Measurements from ENCODE around the gene MRPL45.
A peak's percentile ranks its signal among the peaks of the same experiment; 100 is the strongest.

The MRPL45 gene

GRCh38 chr17:38336838-38337237 is 39.9 kb downstream of the MRPL45 start:
- no peak for DNase-seq (ENCODE audit: low read depth, low spot score)
- TF ChIP-seq ZNF274 (IDR thresholded peaks at IDR 0.05; ENCODE audit: low read depth, low read length) (no peak), SUZ12 (IDR thresholded peaks at IDR 0.05; ENCODE audit: extremely low read depth, insufficient read depth, insufficient read length) (no peak), YY1 (IDR thresholded peaks at IDR 0.05; ENCODE audit: insufficient read depth, insufficient read length) (no peak)
- H3K4me1 ChIP-seq (ENCODE audit: insufficient read depth, insufficient read length), result peaks cover 9% of the 10 kb centered on the region
- no peaks in the 10 kb centered on the region for H3K36me3 ChIP-seq (ENCODE audit: insufficient read depth, insufficient read length, low read length)
- no peak overlapping the region for H3K4me3 ChIP-seq (ENCODE audit: insufficient read length, low read depth)
- no peaks in the 10 kb centered on the region for H3K9me3 ChIP-seq (ENCODE audit: insufficient read depth, low read length)
- H3K9ac ChIP-seq (ENCODE audit: insufficient read length, low read depth), result no peak overlapping the region
- H3K27me3 ChIP-seq (ENCODE audit: insufficient read depth, insufficient read length), result peaks cover 4% of the 10 kb centered on the region

GRCh38 chr17:38338053-38338452 is 41.1 kb downstream of the MRPL45 start:
- no peak for TF ChIP-seq ZNF274 (IDR thresholded peaks at IDR 0.05; ENCODE audit: low read depth, low read length)
- no peak for TF ChIP-seq SUZ12 (IDR thresholded peaks at IDR 0.05; ENCODE audit: extremely low read depth, insufficient read depth, insufficient read length)
- no peak for TF ChIP-seq YY1 (IDR thresholded peaks at IDR 0.05; ENCODE audit: insufficient read depth, insufficient read length)

GRCh38 chr17:38338535-38338934 is 41.6 kb downstream of the MRPL45 start:
- no peaks in the 10 kb centered on the region for H3K36me3 ChIP-seq (ENCODE audit: insufficient read depth, insufficient read length, low read length)
- no peak overlapping the region for H3K4me3 ChIP-seq (ENCODE audit: insufficient read length, low read depth)
- no peak for DNase-seq (ENCODE audit: low read depth, low spot score)
- TF ChIP-seq SUZ12 (IDR thresholded peaks at IDR 0.05; ENCODE audit: extremely low read depth, insufficient read depth, insufficient read length) (no peak), ZNF274 (IDR thresholded peaks at IDR 0.05; ENCODE audit: low read depth, low read length) (no peak), YY1 (IDR thresholded peaks at IDR 0.05; ENCODE audit: insufficient read depth, insufficient read length) (no peak)
- no peaks in the 10 kb centered on the region for H3K9me3 ChIP-seq (ENCODE audit: insufficient read depth, low read length)
- H3K4me1 ChIP-seq (ENCODE audit: insufficient read depth, insufficient read length), result peaks cover 15% of the 10 kb centered on the region
- peaks cover 4% of the 10 kb centered on the region for H3K27me3 ChIP-seq (ENCODE audit: insufficient read depth, insufficient read length)
- no peak overlapping the region for H3K9ac ChIP-seq (ENCODE audit: insufficient read length, low read depth)

More at GRCh38 chr17:38338053-38338452, 41.1 kb downstream of the MRPL45 start:
- Histone ChIP-seq H3K9me3 (ENCODE audit: insufficient read depth, low read length) (no peaks in the 10 kb centered on the region), H3K4me3 (ENCODE audit: insufficient read length, low read depth) (no peak overlapping the region), H3K27me3 (ENCODE audit: insufficient read depth, insufficient read length) (peaks cover 4% of the 10 kb centered on the region), H3K9ac (ENCODE audit: insufficient read length, low read depth) (no peak overlapping the region), H3K4me1 (ENCODE audit: insufficient read depth, insufficient read length) (peaks cover 12% of the 10 kb centered on the region), H3K36me3 (ENCODE audit: insufficient read depth, insufficient read length, low read length) (no peaks in the 10 kb centered on the region)
- DNase-seq (ENCODE audit: low read depth, low spot score), result no peak

- H3K9me3 ChIP-seq (ENCODE audit: insufficient read depth, low read length), result no peaks in the 10 kb centered on the region
- H3K36me3 ChIP-seq (ENCODE audit: insufficient read depth, insufficient read length, low read length), result no peaks in the 10 kb centered on the region
- H3K9ac ChIP-seq (ENCODE audit: insufficient read length, low read depth), result no peak overlapping the region
- no peak for DNase-seq (ENCODE audit: low read depth, low spot score)
- peaks cover 4% of the 10 kb centered on the region for H3K27me3 ChIP-seq (ENCODE audit: insufficient read depth, insufficient read length)
- H3K4me3 ChIP-seq (ENCODE audit: insufficient read length, low read depth), result no peak overlapping the region
- TF ChIP-seq ZNF274 (IDR thresholded peaks at IDR 0.05; ENCODE audit: low read depth, low read length) (no peak), YY1 (IDR thresholded peaks at IDR 0.05; ENCODE audit: insufficient read depth, insufficient read length) (no peak), SUZ12 (IDR thresholded peaks at IDR 0.05; ENCODE audit: extremely low read depth, insufficient read depth, insufficient read length) (no peak)
- H3K4me1 ChIP-seq (ENCODE audit: insufficient read depth, insufficient read length), result peaks cover 15% of the 10 kb centered on the region
Observed at GRCh38 chr17:38339891-38340290, 42.9 kb downstream of the MRPL45 start.

- H3K9ac ChIP-seq (ENCODE audit: insufficient read length, low read depth), result no peak overlapping the region
- no peaks in the 10 kb centered on the region for H3K9me3 ChIP-seq (ENCODE audit: insufficient read depth, low read length)
- peaks cover 15% of the 10 kb centered on the region for H3K4me1 ChIP-seq (ENCODE audit: insufficient read depth, insufficient read length)
- DNase-seq (ENCODE audit: low read depth, low spot score), result no peak
- H3K36me3 ChIP-seq (ENCODE audit: insufficient read depth, insufficient read length, low read length), result no peaks in the 10 kb centered on the region
- no peak overlapping the region for H3K4me3 ChIP-seq (ENCODE audit: insufficient read length, low read depth)
- TF ChIP-seq SUZ12 (IDR thresholded peaks at IDR 0.05; ENCODE audit: extremely low read depth, insufficient read depth, insufficient read length) (no peak), ZNF274 (IDR thresholded peaks at IDR 0.05; ENCODE audit: low read depth, low read length) (no peak), YY1 (IDR thresholded peaks at IDR 0.05; ENCODE audit: insufficient read depth, insufficient read length) (no peak)
- peaks cover 4% of the 10 kb centered on the region for H3K27me3 ChIP-seq (ENCODE audit: insufficient read depth, insufficient read length)
Observed at GRCh38 chr17:38341035-38341721, 44.2 kb downstream of the MRPL45 start.

- Histone ChIP-seq H3K4me3 (ENCODE audit: insufficient read length, low read depth) (no peak overlapping the region), H3K9me3 (ENCODE audit: insufficient read depth, low read length) (no peaks in the 10 kb centered on the region), H3K4me1 (ENCODE audit: insufficient read depth, insufficient read length) (peaks cover 15% of the 10 kb centered on the region), H3K36me3 (ENCODE audit: insufficient read depth, insufficient read length, low read length) (no peaks in the 10 kb centered on the region), H3K9ac (ENCODE audit: insufficient read length, low read depth) (peak overlapping the region; percentile 11), H3K27me3 (ENCODE audit: insufficient read depth, insufficient read length) (peaks cover 4% of the 10 kb centered on the region)
- TF ChIP-seq SUZ12 (IDR thresholded peaks at IDR 0.05; ENCODE audit: extremely low read depth, insufficient read depth, insufficient read length) (no peak), YY1 (IDR thresholded peaks at IDR 0.05; ENCODE audit: insufficient read depth, insufficient read length) (no peak), ZNF274 (IDR thresholded peaks at IDR 0.05; ENCODE audit: low read depth, low read length) (no peak)
- DNase-seq (ENCODE audit: low read depth, low spot score), result no peak
Observed at GRCh38 chr17:38342886-38343607, 46.1 kb downstream of the MRPL45 start.
